K562 (cell line): ENCODE measurements around the gene RREB1. TPM values are rescaled to one million over a fixed set of nuclear protein-coding genes. Genes with fewer than 3 reads are reported as not detected.

Source experiments
- ASH1L ChIP-seq: fragments of 450-650 bp; IDR thresholded peaks from 2 replicates; pipeline ENCODE4 v1.6.1; 2018; ENCODE audit warnings: borderline replicate concordance, mild to moderate bottlenecking, low read depth; ENCODE audit not compliant: partially characterized antibody
- CXXC5 ChIP-seq: fragments of 250-450 bp; sonication (Bioruptor Pico); IDR thresholded peaks from 2 replicates; pipeline ENCODE4 v1.8.0; 2022; ENCODE audit warnings: inconsistent platforms, mild to moderate bottlenecking, moderate library complexity
- FOXK2 ChIP-seq, 2 experiments: fragments of 450-650 bp; IDR thresholded peaks in 1 of 2; conservative IDR thresholded peaks in 1 of 2; 2 replicates each; pipeline ENCODE4 v1.6.1; 2016; ENCODE audit warnings: low read depth in 2 of 2, mild to moderate bottlenecking in 1 of 2
- GABPA ChIP-seq: fragments of 200-800 bp; sonication (Bioruptor generic); conservative IDR thresholded peaks from 2 replicates; pipeline ENCODE4 v1.6.1; 2016; ENCODE audit warnings: low read depth, missing genetic modification characterization, missing compliant biosample characterization
- JUN ChIP-seq, 2 experiments: sonication (generic) in 1 of 2; formaldehyde crosslinking in 1 of 2; IDR thresholded peaks; 2 replicates each; pipeline versions ENCODE4 v1.6.1 to v1.8.0; 2012 to 2022; ENCODE audit warnings: borderline replicate concordance in 2 of 2, mild to moderate bottlenecking in 2 of 2, improper control_type of control experiment in 1 of 2, low read depth in 1 of 2, low read length in 1 of 2, missing genetic modification reagents in 1 of 2
- JUNB ChIP-seq: fragments of 450-650 bp; formaldehyde crosslinking; conservative IDR thresholded peaks from 2 replicates; pipeline ENCODE4 v1.4.0; 2020; ENCODE audit warnings: mild to moderate bottlenecking
- LARP7 ChIP-seq: fragments of 450-650 bp; IDR thresholded peaks from 2 replicates; pipeline ENCODE4 v1.6.1; 2016
- MCM5 ChIP-seq: fragments of 450-650 bp; IDR thresholded peaks from 2 replicates; pipeline ENCODE4 v1.6.1; 2016; ENCODE audit warnings: low read depth
- MECOM ChIP-seq: fragments of 250-450 bp; sonication (Bioruptor Pico); IDR thresholded peaks from 2 replicates; pipeline ENCODE4 v1.8.0; 2022; ENCODE audit warnings: inconsistent platforms
- NFATC3 ChIP-seq: fragments of 450-650 bp; IDR thresholded peaks from 2 replicates; pipeline ENCODE4 v1.6.1; 2017; ENCODE audit warnings: mild to moderate bottlenecking
- POLR2AphosphoS2 ChIP-seq: IDR thresholded peaks from 2 replicates; pipeline ENCODE4 v1.6.1; 2012; ENCODE audit warnings: low read length, improper control_type of control experiment
- POLR2H ChIP-seq: IDR thresholded peaks from 2 replicates; pipeline ENCODE4 v1.6.1; 2016; ENCODE audit warnings: missing genetic modification characterization, low read depth, mild to moderate bottlenecking, control low read depth, missing compliant biosample characterization, moderate library complexity
- SIN3A ChIP-seq, 2 experiments: fragments of 150-350 bp in 1 of 2; IDR thresholded peaks; 2 replicates each; pipeline ENCODE4 v1.6.1; 2011 to 2016; ENCODE audit warnings: borderline replicate concordance in 2 of 2, low read depth in 2 of 2, low read length in 2 of 2, mild to moderate bottlenecking in 2 of 2, moderate library complexity in 2 of 2; ENCODE audit not compliant: control insufficient read depth in 1 of 2
- SIN3B ChIP-seq: fragments of 450-650 bp; IDR thresholded peaks from 2 replicates; pipeline ENCODE4 v1.6.1; 2017; ENCODE audit warnings: low read depth, mild to moderate bottlenecking, moderate library complexity
- SMARCE1 ChIP-seq: fragments of 450-650 bp; IDR thresholded peaks from 2 replicates; pipeline ENCODE4 v1.7.1; 2016; ENCODE audit warnings: mild to moderate bottlenecking
- SRF ChIP-seq, 2 experiments: fragments of 250-450, 450-650 bp in 1 of 2; sonication (Bioruptor Pico) in 1 of 2; sonication (generic) in 1 of 2; formaldehyde crosslinking; IDR thresholded peaks; 2 replicates each; pipeline versions ENCODE4 v1.5.0 to v1.5.1; 2020 to 2022; ENCODE audit warnings: mild to moderate bottlenecking in 1 of 2, missing genetic modification reagents in 1 of 2
- STAT6 ChIP-seq: sonication (generic); formaldehyde crosslinking; IDR thresholded peaks from 2 replicates; pipeline ENCODE4 v1.8.1; 2023; ENCODE audit warnings: mild to moderate bottlenecking, missing genetic modification reagents
- TAF7 ChIP-seq: fragments of 450-650 bp; IDR thresholded peaks from 2 replicates; pipeline ENCODE4 v1.6.1; 2016; ENCODE audit warnings: missing genetic modification characterization, missing compliant biosample characterization
- TEAD2 ChIP-seq: fragments of 450-650 bp; IDR thresholded peaks from 2 replicates; pipeline ENCODE4 v1.6.1; 2016; ENCODE audit warnings: missing genetic modification characterization, control low read depth, missing compliant biosample characterization
- THAP12 ChIP-seq: fragments of 250-450 bp; sonication (Bioruptor Pico); IDR thresholded peaks from 2 replicates; pipeline ENCODE4 v1.9.0; 2021; ENCODE audit warnings: mild to moderate bottlenecking, inconsistent platforms
- ZNF282 ChIP-seq: sonication (generic); formaldehyde crosslinking; IDR thresholded peaks from 2 replicates; pipeline ENCODE4 v1.8.1; 2023; ENCODE audit warnings: missing genetic modification reagents
- ZNF561 ChIP-seq: fragments of 450-650 bp; formaldehyde crosslinking; conservative IDR thresholded peaks from 2 replicates; pipeline ENCODE4 v1.4.0; 2020; ENCODE audit warnings: mild to moderate bottlenecking, moderate library complexity
- ZNF586 ChIP-seq: fragments of 450-650 bp; formaldehyde crosslinking; conservative IDR thresholded peaks from 2 replicates; pipeline ENCODE4 v1.4.0; 2020; ENCODE audit warnings: mild to moderate bottlenecking, moderate library complexity
- ZSCAN29 ChIP-seq: fragments of 450-650 bp; IDR thresholded peaks from 2 replicates; pipeline ENCODE4 v1.6.1; 2017
- polyA plus RNA-seq, 8 experiments: library from polyadenylated mRNA; depleted of rRNA in 4 of 8; stranded (reverse) in 5 of 8; unstranded in 3 of 8; fragments of >200 nt; fragmentation: Nextera tagmentation in 2 of 8; fragmentation: Illumina TruSeq in 1 of 8; extraction: Ambion mirVana in 2 of 8; extraction: Trizol in 1 of 8; gene quantifications; 2 replicates each; pipeline versions ENCODE4 v1.2.1 to v1.2.3, GENCODE V29; 2011 to 2014; ENCODE audit warnings: inconsistent platforms in 1 of 8, missing spikeins in 1 of 8
- total RNA-seq, 7 experiments: library from RNA; depleted of rRNA in 6 of 7; stranded (reverse); fragments of >200 nt in 6 of 7; fragmentation: Illumina TruSeq in 2 of 7; extraction: Trizol in 2 of 7; gene quantifications; 2 replicates each; pipeline versions ENCODE4 v1.2.1 to v1.2.3, GENCODE V29; 2011 to 2021; ENCODE audit warnings: low replicate concordance in 1 of 7
- TF ChIP-seq, protein P1 (sequence below): fragments of 450-650 bp; IDR thresholded peaks from 2 replicates; pipeline ENCODE4 v1.6.1; 2016; ENCODE audit warnings: low read depth, mild to moderate bottlenecking, moderate library complexity

Gene RREB1
- total and polyA plus RNA-seq, 9 of the 15 experiments (the other 6 are each of a cell fraction or from before 2014, with no cell fraction given), result 3.3 to 64.2 (median 19.3) TPM

GRCh38 chr6:7112741-7113313 is 5.1 kb downstream of the RREB1 start (continued):
- TF ChIP-seq THAP12 (no peak), GABPA (tag) (0 out of 2 replicates have a peak, but pooled peaks have one; percentile 8), FOXK2 (conservative IDR thresholded peaks at IDR 0.05 in 1 of 2, IDR thresholded peaks at IDR 0.05 in 1 of 2; ENCODE audit: low read depth in 2 of 2) (no peak; a peak in 1 of 4 replicates), ZNF561 (no peak), ZNF282 (CRISPR knock-in tag) (no peak), NFATC3 (no peak), MCM5 (no peak), ZSCAN29 (no peak), SIN3A (IDR thresholded peaks at IDR 0.05; ENCODE audit: borderline replicate concordance in 2 of 2, control insufficient read depth in 1 of 2, low read depth in 2 of 2, low read length in 2 of 2) (0 out of 4 replicates have a peak, but pooled peaks of 1 of the 2 experiments have one; percentile 9), CXXC5 (0 out of 2 replicates have a peak, but pooled peaks have one; percentile 35), MECOM (CRISPR knock-in tag) (no peak), POLR2AphosphoS2 (no peak), ASH1L (no peak), SMARCE1 (no peak), ZNF586 (no peak), TAF7 (tag) (no peak), SRF (CRISPR knock-in tag; IDR thresholded peaks at IDR 0.05) (no peak), TEAD2 (tag) (no peak), LARP7 (no peak), POLR2H (tag) (no peak), STAT6 (CRISPR knock-in tag) (no peak), SIN3B (no peak), JUN (IDR thresholded peaks at IDR 0.05; ENCODE audit: borderline replicate concordance, low read depth, low read length) (no peak), JUN (CRISPR knock-in tag; IDR thresholded peaks at IDR 0.05; ENCODE audit: borderline replicate concordance) (no peak), JUNB (CRISPR knock-in tag) (no peak)
- TF ChIP-seq, protein P1, sequence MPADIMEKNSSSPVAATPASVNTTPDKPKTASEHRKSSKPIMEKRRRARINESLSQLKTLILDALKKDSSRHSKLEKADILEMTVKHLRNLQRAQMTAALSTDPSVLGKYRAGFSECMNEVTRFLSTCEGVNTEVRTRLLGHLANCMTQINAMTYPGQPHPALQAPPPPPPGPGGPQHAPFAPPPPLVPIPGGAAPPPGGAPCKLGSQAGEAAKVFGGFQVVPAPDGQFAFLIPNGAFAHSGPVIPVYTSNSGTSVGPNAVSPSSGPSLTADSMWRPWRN, result no peak
